Liver (tissue), 3 donors: Measurements from ENCODE around the gene ZNF740.
A peak's percentile ranks its signal among the peaks of the same experiment; 100 is the strongest.

ENCODE experiments used
- ATF3 ChIP-seq: IDR thresholded peaks from 2 replicates; pipeline ENCODE4 v1.6.1; 2016; ENCODE audit warnings: antibody characterized with exemption
- FOXA1 ChIP-seq: IDR thresholded peaks from 2 replicates; pipeline ENCODE4 v1.6.1; 2016; ENCODE audit warnings: antibody characterized with exemption
- GABPA ChIP-seq, 2 donors: IDR thresholded peaks in 1 of 2; conservative IDR thresholded peaks in 1 of 2; 2 replicates each; pipeline ENCODE4 v1.6.1; 2016; ENCODE audit warnings: antibody characterized with exemption in 2 of 2, mild to moderate bottlenecking in 1 of 2, moderate library complexity in 1 of 2
- HNF4A ChIP-seq, 2 donors: conservative IDR thresholded peaks; 2 replicates each; pipeline ENCODE4 v1.6.1; 2016; ENCODE audit warnings: antibody characterized with exemption in 2 of 2, mild to moderate bottlenecking in 2 of 2
- RAD21 ChIP-seq, 2 donors: IDR thresholded peaks; 2 replicates each; pipeline ENCODE4 v1.6.1; 2016; ENCODE audit warnings: antibody characterized with exemption in 2 of 2, mild to moderate bottlenecking in 2 of 2
- REST ChIP-seq: IDR thresholded peaks from 2 replicates; pipeline ENCODE4 v1.6.1; 2016; ENCODE audit warnings: antibody characterized with exemption, mild to moderate bottlenecking
- RXRA ChIP-seq, 2 donors: IDR thresholded peaks; 2 replicates each; pipeline ENCODE4 v1.6.1; 2017 to 2018; ENCODE audit warnings: antibody characterized with exemption in 2 of 2, mild to moderate bottlenecking in 1 of 2
- SP1 ChIP-seq: IDR thresholded peaks from 2 replicates; pipeline ENCODE4 v1.6.1; 2018; ENCODE audit warnings: antibody characterized with exemption, mild to moderate bottlenecking
- TAF1 ChIP-seq: conservative IDR thresholded peaks from 2 replicates; pipeline ENCODE4 v1.6.1; 2016; ENCODE audit warnings: antibody characterized with exemption, mild to moderate bottlenecking
- YY1 ChIP-seq: IDR thresholded peaks from 2 replicates; pipeline ENCODE4 v1.6.1; 2016; ENCODE audit warnings: antibody characterized with exemption, mild to moderate bottlenecking
- TF ChIP-seq, protein P1 (sequence below): fragments of 150-350 bp; IDR thresholded peaks from 2 replicates; pipeline ENCODE4 v1.5.1; 2017; ENCODE audit warnings: improper control_type of control experiment, low read depth, low read length; ENCODE audit not compliant: missing input control
- TF ChIP-seq, protein P2 (sequence below): IDR thresholded peaks from 2 replicates; pipeline ENCODE4 v1.6.1; 2016; ENCODE audit warnings: antibody characterized with exemption
- TF ChIP-seq, protein P3 (sequence below): IDR thresholded peaks from 2 replicates; pipeline ENCODE4 v1.6.1; 2016; ENCODE audit warnings: antibody characterized with exemption
- donor health status: healthy.
- donor health status: healthy.

DNA sequence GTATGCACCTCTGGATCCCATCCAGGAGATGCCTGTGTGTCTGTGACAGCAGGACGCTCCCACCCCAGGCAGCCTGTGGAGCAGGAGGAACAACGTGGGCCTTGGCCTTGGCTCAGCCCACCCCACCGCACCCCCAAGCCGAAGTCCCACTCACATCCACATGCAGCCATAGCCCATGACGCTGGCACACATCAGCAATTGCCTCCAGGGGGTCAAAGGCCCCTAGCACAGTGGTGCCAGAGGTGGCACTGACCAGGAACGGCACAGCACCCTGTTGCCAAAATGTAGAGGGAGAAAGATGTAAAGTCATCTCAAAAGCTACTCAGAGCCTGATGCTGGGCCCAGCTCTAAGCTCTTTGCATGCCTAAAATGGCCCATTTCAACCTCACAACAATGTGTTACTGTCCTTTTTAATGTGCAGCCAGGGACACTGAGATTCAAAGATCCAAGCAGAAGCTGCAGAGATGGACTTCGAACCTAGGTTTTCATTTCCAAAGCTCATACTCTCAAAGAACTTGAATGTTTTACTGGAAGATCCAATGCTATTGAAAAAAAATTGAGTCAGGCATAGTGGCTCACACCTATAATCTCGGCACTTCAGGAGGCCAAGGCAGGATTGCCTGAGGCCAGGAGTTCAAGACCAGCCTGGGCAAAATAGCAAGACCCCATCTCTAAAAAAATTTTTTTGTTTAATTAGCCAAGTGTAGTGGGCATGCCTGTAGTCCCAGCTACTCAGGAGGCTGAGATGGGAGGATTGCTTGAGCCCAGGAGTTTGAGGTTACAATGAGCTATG lies 19.2 kb upstream of the ZNF740 start:
- TF ChIP-seq, protein P1, sequence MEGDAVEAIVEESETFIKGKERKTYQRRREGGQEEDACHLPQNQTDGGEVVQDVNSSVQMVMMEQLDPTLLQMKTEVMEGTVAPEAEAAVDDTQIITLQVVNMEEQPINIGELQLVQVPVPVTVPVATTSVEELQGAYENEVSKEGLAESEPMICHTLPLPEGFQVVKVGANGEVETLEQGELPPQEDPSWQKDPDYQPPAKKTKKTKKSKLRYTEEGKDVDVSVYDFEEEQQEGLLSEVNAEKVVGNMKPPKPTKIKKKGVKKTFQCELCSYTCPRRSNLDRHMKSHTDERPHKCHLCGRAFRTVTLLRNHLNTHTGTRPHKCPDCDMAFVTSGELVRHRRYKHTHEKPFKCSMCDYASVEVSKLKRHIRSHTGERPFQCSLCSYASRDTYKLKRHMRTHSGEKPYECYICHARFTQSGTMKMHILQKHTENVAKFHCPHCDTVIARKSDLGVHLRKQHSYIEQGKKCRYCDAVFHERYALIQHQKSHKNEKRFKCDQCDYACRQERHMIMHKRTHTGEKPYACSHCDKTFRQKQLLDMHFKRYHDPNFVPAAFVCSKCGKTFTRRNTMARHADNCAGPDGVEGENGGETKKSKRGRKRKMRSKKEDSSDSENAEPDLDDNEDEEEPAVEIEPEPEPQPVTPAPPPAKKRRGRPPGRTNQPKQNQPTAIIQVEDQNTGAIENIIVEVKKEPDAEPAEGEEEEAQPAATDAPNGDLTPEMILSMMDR = no peak
- no peak for TF ChIP-seq REST
- TF ChIP-seq ATF3 = no peak
- no peak for TF ChIP-seq YY1
- TF ChIP-seq, protein P2, sequence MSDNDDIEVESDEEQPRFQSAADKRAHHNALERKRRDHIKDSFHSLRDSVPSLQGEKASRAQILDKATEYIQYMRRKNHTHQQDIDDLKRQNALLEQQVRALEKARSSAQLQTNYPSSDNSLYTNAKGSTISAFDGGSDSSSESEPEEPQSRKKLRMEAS = no peak
- TF ChIP-seq TAF1 = no peak
- peak; percentile 55 to 70 for TF ChIP-seq RXRA (IDR thresholded peaks at IDR 0.05)
- TF ChIP-seq RAD21 (IDR thresholded peaks at IDR 0.05) = no peak
- TF ChIP-seq SP1 = no peak
- TF ChIP-seq, protein P3, sequence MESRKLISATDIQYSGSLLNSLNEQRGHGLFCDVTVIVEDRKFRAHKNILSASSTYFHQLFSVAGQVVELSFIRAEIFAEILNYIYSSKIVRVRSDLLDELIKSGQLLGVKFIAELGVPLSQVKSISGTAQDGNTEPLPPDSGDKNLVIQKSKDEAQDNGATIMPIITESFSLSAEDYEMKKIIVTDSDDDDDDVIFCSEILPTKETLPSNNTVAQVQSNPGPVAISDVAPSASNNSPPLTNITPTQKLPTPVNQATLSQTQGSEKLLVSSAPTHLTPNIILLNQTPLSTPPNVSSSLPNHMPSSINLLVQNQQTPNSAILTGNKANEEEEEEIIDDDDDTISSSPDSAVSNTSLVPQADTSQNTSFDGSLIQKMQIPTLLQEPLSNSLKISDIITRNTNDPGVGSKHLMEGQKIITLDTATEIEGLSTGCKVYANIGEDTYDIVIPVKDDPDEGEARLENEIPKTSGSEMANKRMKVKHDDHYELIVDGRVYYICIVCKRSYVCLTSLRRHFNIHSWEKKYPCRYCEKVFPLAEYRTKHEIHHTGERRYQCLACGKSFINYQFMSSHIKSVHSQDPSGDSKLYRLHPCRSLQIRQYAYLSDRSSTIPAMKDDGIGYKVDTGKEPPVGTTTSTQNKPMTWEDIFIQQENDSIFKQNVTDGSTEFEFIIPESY = no peak
- TF ChIP-seq FOXA1 = no peak
- no peak for TF ChIP-seq GABPA (IDR thresholded peaks at IDR 0.05 in 1 of 2, conservative IDR thresholded peaks at IDR 0.05 in 1 of 2)
- peak; percentile 58 to 72 for TF ChIP-seq HNF4A (conservative IDR thresholded peaks at IDR 0.05)
